Putamen (tissue), 1 donor: Measurements from ENCODE around the gene TTC22.

Experiments
- DNase-seq: peaks from one replicate; pipeline ENCODE4 v3.0.0-alpha.2; 2016; ENCODE audit warnings: low spot score

Gene TTC22

DNA sequence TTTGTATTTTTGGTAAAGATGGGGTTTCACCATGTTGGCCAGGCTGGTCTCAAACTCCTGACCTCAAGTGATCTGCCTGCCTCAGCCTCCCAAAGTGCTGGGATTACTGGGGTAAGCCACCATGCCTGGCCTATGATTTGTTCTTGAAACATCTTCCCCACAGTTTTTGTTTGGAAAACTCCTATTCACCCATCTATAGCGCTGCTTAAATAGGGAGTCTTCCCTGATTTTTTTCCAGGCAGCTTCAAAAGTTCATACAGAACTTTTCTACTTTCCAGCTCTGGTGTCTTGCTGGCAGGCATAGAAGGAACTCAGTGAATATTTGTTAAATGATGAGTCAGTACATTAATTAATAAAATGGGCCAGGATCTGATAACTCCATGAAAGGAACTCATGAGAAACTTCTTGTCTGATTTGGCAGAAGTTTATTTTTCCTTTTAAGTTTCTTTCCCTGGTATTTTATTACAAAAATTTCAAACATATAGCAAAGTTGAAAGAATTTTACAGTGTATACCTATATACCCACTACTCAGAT, 33.0 kb upstream of the TTC22 start:
- DNase-seq, result no peak

DNA sequence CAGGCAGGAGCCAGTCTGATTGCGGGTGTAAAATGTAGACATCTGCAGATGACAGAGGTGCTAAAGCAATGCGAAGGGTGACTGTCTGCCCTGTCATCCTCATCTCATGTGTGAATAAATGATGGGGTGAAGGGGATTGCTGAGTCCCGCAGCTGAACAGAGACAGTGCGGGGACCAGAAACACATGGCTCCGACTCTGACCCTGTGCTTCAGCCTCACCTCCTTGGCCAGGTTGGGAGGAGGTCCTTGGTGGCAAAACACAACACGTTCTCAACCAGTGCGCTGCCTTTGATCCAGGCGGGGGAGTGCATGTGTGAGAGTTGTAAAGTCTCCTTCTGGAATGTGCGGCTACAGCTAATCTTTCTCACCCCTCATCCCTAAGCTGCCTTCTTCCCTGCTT, 32.0 kb upstream of the TTC22 start:
- no peak for DNase-seq

DNA sequence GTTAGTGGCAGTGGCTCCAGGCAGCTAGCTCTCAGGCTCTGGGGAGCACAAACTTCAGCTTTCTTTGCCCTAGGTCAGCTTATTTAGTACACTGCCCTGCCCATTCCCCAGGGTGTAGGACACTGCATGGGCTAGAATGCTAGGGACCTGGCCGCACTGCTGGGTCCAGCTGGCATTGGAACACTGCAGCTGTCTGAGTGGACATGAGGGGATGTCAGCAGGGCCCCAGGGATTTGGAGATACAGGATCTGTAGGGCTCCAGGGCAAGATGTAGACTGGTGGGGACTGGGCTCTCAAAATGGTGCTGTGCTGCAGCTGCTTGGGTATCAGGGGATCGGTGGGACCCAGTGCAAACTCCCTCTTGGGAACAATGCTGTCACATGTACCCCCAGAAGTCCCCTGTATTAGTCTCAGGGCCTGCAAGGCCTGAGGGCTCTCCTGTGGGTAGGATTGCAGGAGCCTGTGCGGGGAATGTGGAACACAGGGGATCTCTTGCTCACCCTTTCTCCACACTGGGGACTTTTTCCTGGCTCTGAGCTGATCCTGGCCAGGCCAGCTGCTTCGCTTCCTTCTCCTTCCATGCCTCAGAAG, 25.2 kb upstream of the TTC22 start:
- DNase-seq, result no peak

DNA sequence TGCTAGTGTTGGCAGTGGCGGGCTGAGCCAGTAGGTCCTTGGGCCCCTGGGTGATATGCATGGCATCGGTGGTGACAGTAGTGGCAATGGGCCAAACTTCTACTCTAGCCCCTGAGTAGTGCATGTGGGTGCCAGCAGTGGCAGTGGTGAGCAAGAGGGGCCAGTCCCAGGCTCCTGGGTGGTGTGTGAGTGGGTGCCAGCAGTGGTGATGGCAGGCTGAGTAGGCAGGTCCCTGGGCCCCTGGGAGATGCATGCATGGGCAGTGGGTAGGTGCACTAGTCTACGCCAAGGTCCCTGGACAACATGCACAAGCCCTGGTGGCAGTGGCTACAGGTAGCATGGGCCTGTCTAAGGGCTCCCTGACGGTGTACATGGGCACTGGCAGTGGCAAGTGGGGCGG, 24.6 kb upstream of the TTC22 start:
- no peak for DNase-seq

DNA sequence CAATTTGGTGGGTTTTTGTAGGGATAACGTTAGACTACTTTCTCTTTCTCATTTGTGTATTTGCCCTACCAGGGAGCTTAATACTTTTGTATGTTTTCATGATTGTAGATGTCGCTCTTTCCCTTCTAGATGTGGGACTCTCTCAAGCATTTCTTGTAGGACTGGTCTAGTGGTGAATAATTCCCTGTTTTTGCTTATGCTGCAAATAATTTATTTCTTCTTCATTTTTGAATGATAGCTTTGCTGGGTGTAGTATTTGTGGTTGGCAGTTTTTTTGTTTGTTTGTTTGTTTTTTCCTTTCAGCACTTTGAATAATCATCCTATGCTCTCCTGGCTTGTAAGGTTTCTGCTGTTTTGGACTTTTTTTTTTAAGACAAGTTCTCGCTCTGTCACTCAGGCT, 22.5 kb upstream of the TTC22 start:
- DNase-seq, result no peak

DNA sequence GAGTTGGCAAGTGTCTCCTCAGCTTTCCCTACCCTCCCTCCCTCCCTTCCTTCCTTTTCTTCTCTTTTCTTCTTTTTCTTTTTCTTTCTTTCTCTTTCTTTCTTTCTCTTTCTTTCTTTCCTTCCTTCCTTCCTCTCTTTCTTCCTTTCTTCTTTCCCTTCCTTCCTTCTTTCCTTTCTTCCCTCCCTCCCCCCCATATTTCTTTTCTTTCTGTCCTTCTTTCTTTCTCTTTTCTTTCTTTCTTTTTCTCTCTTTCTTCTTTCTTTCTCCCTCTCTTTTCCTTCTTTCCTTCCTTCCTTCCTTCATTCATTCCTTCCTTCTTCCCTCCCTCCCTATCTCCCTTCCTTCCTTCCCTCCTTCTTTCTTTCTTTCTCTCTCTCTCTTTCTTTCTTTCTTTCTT, 18.6 kb upstream of the TTC22 start:
- no peak for DNase-seq

DNA sequence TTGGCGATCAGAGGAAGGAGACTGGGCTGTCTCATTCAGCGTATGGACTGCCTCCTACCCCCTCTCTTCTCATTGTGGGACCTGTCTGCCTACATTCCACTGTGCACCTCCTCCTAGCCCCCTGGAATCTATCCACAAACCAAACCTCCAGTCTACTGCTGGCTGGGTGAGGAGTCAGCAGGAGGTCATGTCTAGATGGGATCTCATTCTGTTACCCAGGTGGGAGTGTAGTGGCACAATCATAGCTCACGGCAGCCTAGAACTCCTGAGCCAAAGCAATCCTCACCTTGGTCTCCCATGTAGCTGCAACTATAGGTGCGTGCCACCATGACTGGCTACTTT, 18.0 kb upstream of the TTC22 start:
- DNase-seq, result no peak

DNA sequence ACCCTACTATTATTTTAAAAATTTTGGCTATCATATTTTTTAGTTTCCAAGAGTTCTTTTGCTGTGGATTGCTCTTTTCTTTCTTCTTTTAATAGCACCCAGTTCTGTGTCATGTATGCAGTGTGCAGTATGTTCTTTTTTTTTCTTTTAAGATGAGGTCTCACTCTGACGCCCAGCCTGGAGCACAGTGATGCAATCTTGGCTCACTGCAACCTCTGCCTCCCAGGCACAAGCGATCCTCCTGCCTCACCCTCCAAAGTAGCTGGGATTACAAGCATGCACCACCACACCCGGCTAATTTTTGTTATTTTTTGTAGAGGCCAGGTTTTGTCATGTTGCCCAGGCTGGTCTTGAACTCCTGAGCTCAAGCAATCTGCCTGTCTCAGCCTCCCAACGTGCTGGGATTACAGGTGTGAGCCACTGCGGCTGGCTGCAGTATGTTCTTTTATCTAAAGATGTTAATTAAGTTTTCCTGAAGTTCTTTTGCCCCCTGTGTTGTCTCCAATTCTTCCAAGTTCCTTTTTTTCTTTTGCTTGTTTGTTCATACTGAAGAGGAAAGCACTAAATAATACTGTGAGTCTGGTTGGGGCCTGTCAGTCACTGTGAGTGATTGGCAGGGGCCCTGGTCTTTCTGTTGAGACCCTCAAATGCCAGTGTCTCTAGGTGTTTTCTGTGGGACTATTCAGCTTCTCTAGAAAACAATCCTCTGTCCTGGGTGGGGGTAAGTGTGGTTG, 17.5 kb upstream of the TTC22 start:
- no peak for DNase-seq

DNA sequence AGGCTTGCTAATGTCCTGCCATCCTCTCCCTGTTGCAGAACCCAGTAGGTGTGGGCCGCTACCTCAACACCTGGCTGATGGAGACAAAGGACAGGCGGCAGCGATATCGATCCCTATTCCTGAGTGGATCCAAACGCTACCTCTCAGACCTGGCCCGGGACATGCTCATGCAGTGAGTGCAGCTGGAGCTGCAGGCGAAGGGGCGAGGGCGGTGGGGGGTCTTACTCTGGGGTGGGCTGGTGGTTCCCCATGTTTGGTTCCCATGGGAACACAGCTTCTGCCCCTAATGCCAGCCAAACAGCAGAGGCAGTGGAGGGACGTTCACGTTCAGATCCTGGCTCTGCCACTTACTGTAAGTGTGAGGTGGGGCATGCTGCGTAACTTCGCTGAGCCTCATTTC, 15.8 kb upstream of the TTC22 start:
- no peak for DNase-seq

DNA sequence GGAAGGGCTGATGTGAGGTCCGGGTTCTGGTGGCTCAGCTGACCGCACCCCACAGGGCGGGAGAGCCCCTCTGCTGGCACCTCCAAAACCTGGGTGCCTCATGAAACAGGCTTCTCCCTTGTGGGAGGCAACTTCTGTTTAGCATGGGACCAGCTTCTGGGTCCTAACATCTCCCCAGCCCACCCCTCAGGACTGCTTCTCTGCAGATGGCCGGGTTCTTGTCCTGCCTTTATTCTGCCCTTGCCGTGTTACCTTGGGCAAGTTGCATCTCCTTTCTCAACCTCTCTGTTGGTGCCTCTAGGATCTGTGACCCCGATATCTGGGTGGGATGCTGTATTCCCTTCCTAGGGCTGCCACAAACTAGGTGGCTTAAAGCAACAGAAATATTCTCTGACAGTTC, 15.0 kb upstream of the TTC22 start:
- DNase-seq, result no peak

DNA sequence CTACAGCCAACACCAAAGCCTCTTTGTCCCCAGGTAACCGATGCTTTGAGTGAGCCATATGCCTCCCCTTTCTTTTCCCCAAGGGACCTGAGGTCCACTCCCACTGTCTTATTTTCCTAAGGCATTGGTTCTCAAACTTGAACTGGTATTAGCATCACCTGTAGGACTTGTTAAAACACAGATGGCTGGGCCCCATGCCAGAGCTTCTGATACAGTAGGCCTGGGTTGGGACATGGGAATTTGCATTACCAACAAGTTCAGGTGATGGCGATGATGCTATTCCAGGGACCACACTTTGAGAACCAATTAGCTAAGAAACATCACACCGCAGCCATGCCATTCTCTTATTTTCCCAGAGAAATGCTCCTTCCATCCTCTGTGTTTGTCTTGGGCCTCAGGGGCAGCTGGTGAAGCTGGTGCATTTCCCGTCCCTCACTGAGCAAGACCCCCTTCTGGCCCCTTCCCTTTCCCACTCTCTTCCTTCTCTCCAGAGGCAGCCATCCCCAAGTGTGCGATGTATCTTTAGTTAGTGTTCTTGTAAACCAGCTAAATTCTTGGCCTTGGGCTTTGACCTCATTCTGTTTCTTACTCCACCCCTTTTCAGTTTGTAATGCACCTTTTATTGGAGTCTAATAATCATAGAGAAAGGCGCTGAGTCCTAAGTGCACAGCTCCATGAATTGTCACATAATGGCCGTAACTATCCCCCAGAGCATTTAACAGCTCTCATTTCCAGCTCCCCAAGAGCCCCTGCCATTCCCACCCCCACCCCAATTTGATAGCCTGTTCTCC, 14.2 kb upstream of the TTC22 start:
- DNase-seq, result no peak

DNA sequence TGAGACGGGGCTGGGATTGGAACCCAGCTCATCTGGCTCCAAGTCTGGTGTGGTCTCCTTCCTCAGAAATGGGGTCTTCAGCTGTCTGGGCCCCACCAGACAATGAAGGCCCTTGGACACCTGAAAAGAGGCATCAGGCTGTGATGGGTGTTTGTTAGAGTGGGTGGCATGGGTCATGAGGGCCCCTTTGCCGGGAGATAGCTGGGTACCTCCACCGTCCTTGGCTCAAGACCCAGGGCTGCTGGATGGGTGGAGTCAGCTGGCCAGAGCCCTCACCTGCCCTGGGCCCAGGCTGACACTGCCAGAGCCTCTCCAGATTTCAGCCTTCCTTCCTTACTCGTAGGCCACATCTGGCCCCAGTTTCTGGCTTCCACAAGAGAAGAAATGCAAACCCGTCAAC, 13.4 kb upstream of the TTC22 start:
- no peak for DNase-seq

DNA sequence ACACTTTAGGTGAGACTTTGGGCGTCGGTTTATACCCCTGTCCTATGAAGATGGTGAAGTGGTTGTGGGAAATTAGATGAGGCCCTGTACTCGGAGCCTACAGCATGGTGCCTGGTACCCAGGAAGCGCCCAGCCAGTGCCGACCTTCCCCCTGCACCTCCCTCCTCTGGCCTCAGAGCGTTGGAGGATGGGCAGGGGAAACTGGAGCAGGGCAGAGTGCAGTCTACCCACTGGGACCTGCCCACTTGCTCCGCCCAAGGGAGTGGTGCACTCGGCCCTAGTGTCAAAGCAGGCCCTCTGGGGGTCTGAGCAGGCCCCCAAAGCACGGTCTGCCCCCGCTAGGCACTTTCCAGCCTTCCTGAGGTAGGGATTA, 13.0 kb upstream of the TTC22 start:
- no peak for DNase-seq

DNA sequence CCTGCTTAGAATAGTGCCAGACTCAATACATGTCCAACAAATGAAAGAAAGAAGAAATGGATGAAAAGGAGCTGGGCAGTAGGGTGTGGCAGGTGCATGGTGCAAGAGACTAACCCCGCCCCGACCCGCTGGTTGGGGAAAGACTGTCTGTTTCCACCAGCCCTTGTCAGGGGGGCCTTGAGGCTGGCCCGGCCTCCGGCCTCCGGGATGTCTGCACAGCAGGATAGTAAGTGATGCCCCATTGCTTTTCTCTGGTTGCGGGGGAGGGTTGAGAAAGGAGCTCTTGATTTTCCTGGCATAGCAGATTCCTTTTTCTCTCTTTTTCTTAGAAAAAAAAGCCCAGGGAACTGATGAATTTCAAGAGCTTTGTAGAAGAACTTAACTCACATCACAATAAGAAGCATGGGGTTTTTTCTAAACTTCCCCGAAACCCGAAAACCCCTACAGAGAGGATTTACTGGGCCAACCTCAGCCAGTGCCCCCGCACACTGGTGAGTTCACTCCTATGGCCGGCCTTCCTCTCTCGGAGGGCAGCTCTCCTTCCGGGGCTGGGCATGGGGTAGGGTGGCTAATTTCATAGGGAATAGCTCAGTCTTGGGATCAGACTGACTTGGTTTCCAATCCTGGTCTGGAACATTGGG, 12.5 kb upstream of the TTC22 start:
- DNase-seq, result no peak

DNA sequence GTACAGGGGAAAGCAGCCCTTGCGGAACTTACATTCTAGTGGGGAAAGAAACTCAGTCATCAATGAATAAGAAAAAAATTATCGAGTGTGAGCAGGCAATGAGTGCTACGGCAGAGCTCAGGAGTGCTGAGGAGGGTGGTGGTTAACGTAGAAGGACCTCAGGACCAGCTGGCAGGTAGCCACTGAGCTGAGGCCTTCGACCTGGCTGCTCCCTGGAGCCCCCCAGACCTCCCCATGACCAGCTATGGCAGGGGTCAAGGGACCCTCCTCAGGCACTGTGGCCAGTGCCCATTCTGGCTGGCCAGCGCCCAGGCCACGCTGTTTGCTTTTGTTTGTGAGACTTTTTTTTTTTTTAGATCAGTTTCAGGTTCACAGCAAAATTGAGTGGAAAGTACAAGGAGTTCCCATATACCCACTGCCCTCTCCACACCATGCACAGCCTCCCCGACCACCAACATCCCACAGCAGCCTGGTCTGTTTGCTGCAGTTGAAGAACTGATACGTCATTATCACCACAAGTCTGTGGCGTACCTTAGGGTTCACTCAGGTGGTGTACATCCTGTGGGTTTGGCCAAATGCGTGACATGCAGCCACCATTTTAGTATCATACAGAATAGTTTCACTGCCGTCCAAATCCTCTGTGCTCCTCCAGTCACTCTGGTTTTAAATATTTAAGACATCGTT, 11.8 kb upstream of the TTC22 start:
- no peak for DNase-seq

DNA sequence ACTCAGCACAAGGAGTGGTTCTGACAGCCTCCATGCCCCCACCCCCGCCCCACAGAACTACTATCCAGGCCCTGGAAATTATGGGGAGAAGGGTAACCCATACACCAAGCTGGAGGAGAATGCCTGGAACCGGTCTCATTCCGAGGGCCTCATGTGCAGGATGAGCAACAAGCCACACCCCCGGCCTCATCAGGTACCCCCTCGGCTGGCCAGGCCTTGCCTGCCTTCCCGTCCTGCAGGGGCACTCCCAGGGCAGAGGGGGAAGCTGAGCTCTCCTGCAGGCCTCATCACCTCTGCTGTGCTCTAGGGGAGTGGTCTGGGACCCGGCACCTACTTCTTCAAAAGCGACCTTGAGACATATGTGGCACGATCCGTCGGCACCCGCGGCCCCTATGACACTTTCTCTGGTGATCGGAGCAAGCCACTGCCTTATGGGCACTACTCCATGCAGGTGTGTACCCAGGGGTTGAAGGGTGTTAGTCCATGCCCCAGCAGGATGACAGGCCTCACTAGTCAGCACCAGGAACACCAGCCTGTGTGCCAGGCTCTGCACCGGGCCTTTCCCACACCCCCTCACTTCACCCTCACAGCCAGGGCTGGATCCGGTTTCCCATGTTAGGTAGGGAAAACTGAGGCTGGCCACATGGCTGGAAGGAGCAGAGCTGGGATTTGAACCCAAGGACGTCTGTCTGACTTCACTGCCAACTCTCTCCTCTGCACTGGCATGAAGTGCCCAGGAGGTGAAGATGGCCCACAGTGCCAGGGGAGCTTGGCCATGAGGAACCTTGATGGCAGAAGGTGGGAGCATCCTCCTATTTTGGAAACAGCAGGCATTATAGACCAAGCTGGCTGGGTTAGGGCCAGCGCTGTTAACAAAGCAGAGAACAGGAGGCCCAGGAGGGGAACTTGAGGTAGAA, 10.9 kb upstream of the TTC22 start:
- no peak for DNase-seq

DNA sequence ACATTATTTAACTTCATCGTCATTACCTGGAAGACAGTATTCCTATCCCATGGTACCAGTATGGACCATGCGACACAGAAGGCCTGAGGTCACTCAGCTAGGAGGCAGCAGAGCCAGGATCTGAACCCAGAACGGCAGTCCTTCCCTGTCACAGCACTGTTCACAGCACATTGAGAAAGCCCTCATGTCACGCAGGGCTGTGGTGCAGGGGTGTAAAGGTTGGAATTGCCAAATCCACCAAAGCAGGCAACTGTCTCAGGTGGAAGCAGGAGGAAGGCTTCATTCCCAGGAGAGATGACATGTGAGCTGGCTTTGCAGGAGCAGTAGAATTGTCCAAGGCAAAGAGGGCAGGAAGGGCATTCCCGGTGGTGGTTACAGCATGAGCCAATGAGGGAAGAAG, 9.9 kb upstream of the TTC22 start:
- DNase-seq, result no peak

DNA sequence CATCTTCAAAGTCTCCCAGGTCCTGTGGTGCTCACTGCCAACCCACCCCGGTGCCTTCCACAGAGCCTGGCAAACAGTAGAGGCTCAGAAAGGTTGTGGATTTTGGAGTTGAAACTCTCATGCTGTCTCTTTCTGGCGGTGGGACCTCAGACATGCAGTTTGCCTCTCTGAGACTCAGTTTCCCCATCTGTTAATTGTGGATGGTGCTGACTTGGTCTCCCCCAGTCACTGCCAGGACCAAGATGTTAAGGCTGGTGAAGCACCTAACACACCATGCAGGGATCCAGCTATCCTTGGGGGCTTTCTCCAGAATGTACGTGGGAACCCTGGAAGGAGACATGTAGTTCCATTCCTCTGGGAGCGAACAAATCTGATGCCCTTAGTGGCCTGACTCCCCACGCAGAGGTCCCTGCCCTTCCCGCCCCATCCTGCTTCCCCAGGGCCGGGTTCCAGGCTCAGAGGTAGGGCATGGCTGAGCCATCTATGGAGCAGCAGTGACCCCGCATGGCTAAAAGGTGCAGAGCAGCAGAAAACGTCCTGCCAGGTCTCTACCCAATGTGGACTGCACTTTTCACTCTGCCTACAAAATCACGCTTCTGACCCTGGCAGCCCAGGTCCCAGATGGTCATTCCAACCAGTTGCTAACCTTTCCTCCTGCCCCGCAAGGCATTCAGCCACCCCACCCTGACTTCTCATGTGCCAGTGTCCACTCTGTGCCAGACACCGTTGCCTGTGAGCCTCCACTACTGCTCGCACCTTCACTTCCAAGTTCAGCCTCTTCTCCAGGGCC, 9.2 kb upstream of the TTC22 start:
- DNase-seq, result no peak

DNA sequence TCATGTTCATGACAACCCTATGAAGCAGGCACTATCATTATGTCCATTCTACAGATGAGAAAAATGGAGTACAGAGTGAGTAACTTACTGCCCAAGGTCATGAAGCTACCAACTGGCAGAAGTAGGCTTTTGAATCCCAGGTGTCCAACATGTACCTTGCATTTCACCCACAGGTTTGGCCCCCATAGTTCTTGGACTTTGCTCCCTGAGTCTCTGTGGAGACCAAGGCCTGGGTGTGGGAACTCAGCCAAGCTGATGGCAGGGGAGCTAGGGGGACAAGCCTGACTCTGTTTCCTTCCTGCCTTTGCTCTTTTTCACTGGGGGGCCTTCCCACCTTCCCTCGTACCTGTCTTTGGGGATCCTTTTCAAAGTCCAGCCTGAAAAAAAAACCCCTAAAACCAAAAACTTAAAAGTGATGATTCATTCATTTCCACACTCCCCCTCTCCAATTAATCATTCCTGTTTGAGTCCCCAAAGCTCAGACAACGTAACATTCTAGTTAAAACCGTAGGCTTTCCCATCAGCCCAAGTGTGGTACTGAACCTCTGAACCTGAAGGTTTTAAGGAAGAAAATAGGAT, 8.5 kb upstream of the TTC22 start:
- no peak for DNase-seq
